GM18867 (cell line): Measurements from ENCODE around the gene DNMBP.
"Not testable (repeated sequence)": the region's sequence is repeated elsewhere in the genome, so short reads cannot be mapped to it uniquely, and the experiment has no call there.

ENCODE experiments used
- ATAC-seq: cut with Tn5 transposase; IDR thresholded peaks from one replicate; pipeline ENCODE4 v1.9.1; 2021; ENCODE audit warnings: mild to moderate bottlenecking, moderate library complexity; ENCODE audit not compliant: unreplicated experiment

The DNMBP gene

GRCh38 chr10:100014071-100014762, 4.5 kb upstream of the DNMBP start:
- ATAC-seq: peak; percentile 64

- no peak for ATAC-seq
Measured at GRCh38 chr10:100013621-100014020, 3.9 kb upstream of the DNMBP start.

- ATAC-seq: not testable (repeated sequence)
Measured at GRCh38 chr10:100011906-100012305, 2.2 kb upstream of the DNMBP start.

GRCh38 chr10:100009283-100009792, 409 bp downstream of the DNMBP start:
- ATAC-seq: peak; percentile 55

- no peak for ATAC-seq
Measured at GRCh38 chr10:100008708-100009282, 952 bp downstream of the DNMBP start.

GRCh38 chr10:100008142-100008522, 1.6 kb downstream of the DNMBP start:
- ATAC-seq: no peak

GRCh38 chr10:100007231-100008141, 2.3 kb downstream of the DNMBP start:
- ATAC-seq: no peak

GRCh38 chr10:100006243-100006886, 3.4 kb downstream of the DNMBP start:
- ATAC-seq: no peak

GRCh38 chr10:100004805-100005510, 4.8 kb downstream of the DNMBP start:
- ATAC-seq: no peak

GRCh38 chr10:100000109-100000644, 9.6 kb downstream of the DNMBP start:
- no peak for ATAC-seq

GRCh38 chr10:99999319-100000108, 10.2 kb downstream of the DNMBP start:
- ATAC-seq: no peak

- no peak for ATAC-seq
Measured at GRCh38 chr10:99998889-99999288, 10.9 kb downstream of the DNMBP start.

- no peak for ATAC-seq
Measured at GRCh38 chr10:99996671-99997648, 12.8 kb downstream of the DNMBP start.

GRCh38 chr10:99995713-99996112, 14.0 kb downstream of the DNMBP start:
- ATAC-seq: no peak

GRCh38 chr10:99995269-99995668, 14.5 kb downstream of the DNMBP start:
- no peak for ATAC-seq

GRCh38 chr10:99994801-99995200, 14.9 kb downstream of the DNMBP start:
- ATAC-seq: no peak

- ATAC-seq: peak; percentile 75
Measured at GRCh38 chr10:99993701-99994689, 15.8 kb downstream of the DNMBP start.
